Right cardiac atrium (tissue), 5 donors: ENCODE measurements around the gene LRP4. TPM values are rescaled to one million over a fixed set of nuclear protein-coding genes. Genes with fewer than 3 reads are reported as not detected.

Source experiments
- ATAC-seq, 2 donors: fragments of 200-7000 bp; cut with Tn5 transposase; one replicate each; pipeline versions ENCODE4 v1.8.0 to v1.9.1; 2020; ENCODE audit warnings: moderate library complexity in 2 of 2, mild to moderate bottlenecking in 1 of 2
- DNase-seq, 3 donors: peaks; one replicate each; pipeline ENCODE4 v3.0.0-alpha.2; 2020
- H3K27ac ChIP-seq: one replicate; pipeline ENCODE4 v1.5.1; 2013; ENCODE audit warnings: mild to moderate bottlenecking, low read length, control low read depth, moderate library complexity
- H3K27me3 ChIP-seq: one replicate; pipeline ENCODE4 v1.6.1; 2013; ENCODE audit not compliant: control insufficient read depth, insufficient read depth
- H3K4me1 ChIP-seq: one replicate; pipeline ENCODE4 v1.6.1; 2013; ENCODE audit warnings: low read length; ENCODE audit not compliant: control insufficient read depth, insufficient read depth
- H3K4me3 ChIP-seq: one replicate; pipeline ENCODE4 v1.5.1; 2013; ENCODE audit warnings: low read length, control low read depth
- H3K9me3 ChIP-seq: one replicate; pipeline ENCODE4 v1.6.1; 2013; ENCODE audit warnings: low read length; ENCODE audit not compliant: control insufficient read depth
- WGBS: extraction: QIAGEN DNeasy Blood & Tissue Kit; methylation state at CpG from one replicate; pipeline ENCODE4 v1.1.7; 2013; 5-methylcytosine and 5-hydroxymethylcytosine counted together
- intact Hi-C, 4 donors: fragments of 100-400 bp; cut with DNase I; formaldehyde crosslinking; loops; one replicate each; pipeline versions ENCODE4 v1.11.0 to v1.14.0; 2022 to 2023
- polyA plus RNA-seq: library from polyadenylated mRNA; stranded (reverse); fragments of 200-250 nt; gene quantifications from one replicate; pipeline ENCODE4 v1.2.3, GENCODE V29; 2013
- total RNA-seq, 4 donors: library from RNA; stranded (reverse); fragmentation: NEBNext Ultra II Directional; extraction: Animal tissue kit (Norgen Biotek cat#: 25700); gene quantifications; one replicate each; pipeline ENCODE4 v1.2.1, GENCODE V29; 2021
- donor health status: healthy with polysubstance abuse.
- donor health status: DM: no; HTN: yes; CAD: no.
- donor health status: DM: no; HTN: no; CAD: no.
- donor health status: DM: no; HTN: yes; CAD: no; lungs with severe emphysema.
- donor health status: DM: yes; HTN: yes; CAD: no.

The LRP4 gene
- total and polyA plus RNA-seq, 5 donors, result 14.6 to 32.3 (median 27.6) TPM

DNA sequence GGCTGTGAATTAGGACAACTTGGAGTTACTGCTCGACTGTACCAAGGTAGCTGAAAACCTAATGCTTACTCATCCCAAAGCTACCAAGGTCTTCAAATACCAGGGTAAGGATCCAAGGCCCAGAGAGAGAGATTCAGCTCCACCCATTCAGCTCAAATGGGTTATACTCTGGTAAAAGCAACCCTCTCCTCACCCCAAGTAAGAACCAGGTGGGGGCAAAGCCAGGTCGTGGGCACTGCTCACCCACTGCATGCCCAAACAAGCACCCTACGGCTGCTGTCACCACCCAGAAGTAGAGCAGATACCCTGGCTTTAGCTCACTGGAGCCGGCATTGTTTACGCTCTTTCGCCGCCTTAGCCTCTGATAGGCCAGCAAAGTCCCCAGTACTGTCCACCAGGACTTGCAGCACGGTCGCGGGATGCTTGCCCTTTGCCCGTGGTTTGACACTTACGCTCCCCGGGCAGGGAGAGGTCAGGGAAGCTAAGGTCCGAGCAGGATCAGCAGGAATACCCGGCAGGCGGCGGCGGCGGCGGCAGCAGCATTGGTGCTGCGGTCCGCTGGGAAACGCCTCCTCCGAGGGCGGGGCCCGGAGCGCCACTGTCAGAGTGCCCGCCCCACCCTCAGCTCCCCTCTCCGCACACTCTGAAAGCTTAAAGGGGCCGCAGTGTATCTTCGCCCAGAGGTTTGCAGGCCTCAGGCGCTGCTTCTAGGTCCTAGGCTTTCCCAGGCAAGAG lies 91.9 kb downstream of the LRP4 start:
- Histone ChIP-seq H3K4me3 (peak overlapping the region; percentile 54), H3K9me3 (no peaks in the 10 kb centered on the region), H3K27ac (peak overlapping the region; percentile 76), H3K4me1 (no peaks in the 10 kb centered on the region), H3K27me3 (no peaks in the 10 kb centered on the region)
- intact Hi-C loops, result no loop called here
- ATAC-seq (peak; percentile 99 to 100), DNase-seq (peak; percentile 87 to 95 (median 94))
- WGBS, result 1% methylated on average over 32 of the region's 32 CpGs

DNA sequence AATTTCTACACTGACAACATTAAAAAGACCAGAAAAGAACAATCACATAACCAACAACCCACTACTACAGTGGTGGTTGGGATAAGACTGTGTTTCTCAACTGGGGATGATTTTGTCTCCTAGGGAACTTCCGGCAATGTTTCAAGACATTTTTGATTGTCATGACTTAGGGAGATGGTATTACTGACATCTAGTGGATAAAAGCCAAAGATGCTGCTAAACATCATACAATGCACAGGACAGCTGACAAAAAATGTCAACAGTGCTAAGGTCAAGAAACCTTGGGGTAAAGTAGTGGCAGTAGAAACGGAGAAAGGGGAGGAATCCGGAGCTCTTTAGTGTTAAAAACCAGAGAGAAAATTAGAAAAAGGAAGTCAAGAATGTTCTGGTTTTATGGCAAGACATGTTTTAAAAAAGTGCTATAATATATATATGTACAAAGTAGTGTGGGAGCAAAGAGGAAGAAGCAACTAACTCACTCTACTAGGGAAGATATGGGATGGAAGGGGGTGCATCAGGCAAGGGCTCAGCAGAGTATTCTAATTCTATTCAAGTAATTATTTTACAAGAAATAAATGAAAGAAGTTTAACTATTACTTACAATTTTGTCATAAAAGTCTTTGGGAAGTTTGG lies 109.4 kb downstream of the LRP4 start:
- intact Hi-C loops, result no loop called here
- WGBS, result 52% methylated on average over 3 of the region's 3 CpGs
- Histone ChIP-seq H3K27me3 (no peaks in the 10 kb centered on the region), H3K4me3 (no peak overlapping the region), H3K27ac (no peak overlapping the region), H3K4me1 (no peaks in the 10 kb centered on the region), H3K9me3 (no peaks in the 10 kb centered on the region)
- DNase-seq (no peak), ATAC-seq (no peak)

Other genes with a start within 250 kb of the LRP4 start
- gene ARHGAP1, start 217.9 kb downstream of the LRP4 start, total RNA-seq, result 100 to 1,000 TPM; 101 to 112 (median 106) TPM
- 53.4 TPM for gene ARHGAP1, start 217.9 kb downstream of the LRP4 start, polyA plus RNA-seq
- gene ZNF408, start 217.5 kb downstream of the LRP4 start, total RNA-seq, result 1 to 10 TPM; 5.8 to 8.8 (median 7.5) TPM
- 5.9 TPM for gene ZNF408, start 217.5 kb downstream of the LRP4 start, polyA plus RNA-seq
- gene F2, start 199.3 kb downstream of the LRP4 start, total RNA-seq, result under 1 TPM in 1 of 4 donors, not detected in 3; 0.19 TPM
- gene F2, start 199.3 kb downstream of the LRP4 start, polyA plus RNA-seq, result not detected
- gene CKAP5, start 72.3 kb downstream of the LRP4 start, total RNA-seq, result 10 to 100 TPM; 55.1 to 66.8 (median 65.0) TPM
- gene CKAP5, start 72.3 kb downstream of the LRP4 start, polyA plus RNA-seq, result 20.6 TPM
- gene CSTPP1, start 18.2 kb upstream of the LRP4 start, total RNA-seq, result 10 to 100 TPM; 12.7 to 17.5 (median 16.3) TPM
- 14.5 TPM for gene CSTPP1, start 18.2 kb upstream of the LRP4 start, polyA plus RNA-seq